HG03139 (cell line): Measurements from ENCODE around the gene DIAPH3.
"Not testable (repeated sequence)": the region's sequence is repeated elsewhere in the genome, so short reads cannot be mapped to it uniquely, and the experiment has no call there.

Experiments used
- ATAC-seq: cut with Tn5 transposase; IDR thresholded peaks from one replicate; pipeline ENCODE4 v1.9.1; 2021; ENCODE audit not compliant: unreplicated experiment

Gene DIAPH3

GRCh38 chr13:60095300-60095699 is 68.4 kb downstream of the DIAPH3 start:
- ATAC-seq, result no peak

GRCh38 chr13:60094385-60095088 is 69.2 kb downstream of the DIAPH3 start:
- ATAC-seq, result no peak

GRCh38 chr13:60093425-60094019 is 70.2 kb downstream of the DIAPH3 start:
- no peak for ATAC-seq

- no peak for ATAC-seq
Observed at GRCh38 chr13:60091573-60091972, 72.2 kb downstream of the DIAPH3 start.

- ATAC-seq, result no peak
Observed at GRCh38 chr13:60090574-60090973, 73.2 kb downstream of the DIAPH3 start.

GRCh38 chr13:60083780-60084179 is 79.9 kb downstream of the DIAPH3 start:
- ATAC-seq, result not testable (repeated sequence)

- no peak for ATAC-seq
Observed at GRCh38 chr13:60080850-60081249, 82.9 kb downstream of the DIAPH3 start.

- no peak for ATAC-seq
Observed at GRCh38 chr13:60078226-60078625, 85.5 kb downstream of the DIAPH3 start.

GRCh38 chr13:60075850-60076249 is 87.9 kb downstream of the DIAPH3 start:
- no peak for ATAC-seq

GRCh38 chr13:60074397-60074796 is 89.3 kb downstream of the DIAPH3 start:
- ATAC-seq, result no peak

- no peak for ATAC-seq
Observed at GRCh38 chr13:60066226-60066625, 97.5 kb downstream of the DIAPH3 start.

GRCh38 chr13:60062502-60062901 is 101.2 kb downstream of the DIAPH3 start:
- ATAC-seq, result no peak

- ATAC-seq, result no peak
Observed at GRCh38 chr13:60061737-60062136, 102.0 kb downstream of the DIAPH3 start.

- no peak for ATAC-seq
Observed at GRCh38 chr13:60051754-60052285, 111.9 kb downstream of the DIAPH3 start.

- ATAC-seq, result not testable (repeated sequence)
Observed at GRCh38 chr13:60048353-60048752, 115.4 kb downstream of the DIAPH3 start.

- no peak for ATAC-seq
Observed at GRCh38 chr13:60047918-60048317, 115.8 kb downstream of the DIAPH3 start.

GRCh38 chr13:60044321-60044720 is 119.4 kb downstream of the DIAPH3 start:
- ATAC-seq, result no peak

GRCh38 chr13:60043262-60043661 is 120.5 kb downstream of the DIAPH3 start:
- ATAC-seq, result no peak

- ATAC-seq, result not testable (repeated sequence)
Observed at GRCh38 chr13:60040668-60041067, 123.1 kb downstream of the DIAPH3 start.

- ATAC-seq, result no peak
Observed at GRCh38 chr13:60035874-60036273, 127.9 kb downstream of the DIAPH3 start.

- ATAC-seq, result no peak
Observed at GRCh38 chr13:60032851-60033250, 130.9 kb downstream of the DIAPH3 start.

- no peak for ATAC-seq
Observed at GRCh38 chr13:60028021-60028420, 135.7 kb downstream of the DIAPH3 start.
